ENCODE measurements around the gene COPRS.

The COPRS gene

GRCh38 chr17:31807846-31808245, 51.2 kb downstream of the COPRS start:
- H3K4me1 ChIP-seq (ENCODE audit: control insufficient read depth, insufficient read depth, low read length) = no peaks in the 10 kb centered on the region
- H3K36me3 ChIP-seq (ENCODE audit: control insufficient read depth, insufficient read depth, low read length) = no peaks in the 10 kb centered on the region
- H3K27ac ChIP-seq (ENCODE audit: low read depth, low read length) = no peak overlapping the region
- H3K9me3 ChIP-seq (ENCODE audit: control insufficient read depth, insufficient read depth, low read length) = no peaks in the 10 kb centered on the region
- no peak overlapping the region for H3K9ac ChIP-seq (ENCODE audit: low read depth, low read length)
- no peaks in the 10 kb centered on the region for H3K27me3 ChIP-seq (ENCODE audit: control insufficient read depth, insufficient read depth, low read length)
- H3K4me3 ChIP-seq (ENCODE audit: low read depth, low read length) = no peak overlapping the region

GRCh38 chr17:31806921-31807320, 52.1 kb downstream of the COPRS start:
- H3K27ac ChIP-seq (ENCODE audit: low read depth, low read length) = no peak overlapping the region
- no peak overlapping the region for H3K9ac ChIP-seq (ENCODE audit: low read depth, low read length)
- no peaks in the 10 kb centered on the region for H3K9me3 ChIP-seq (ENCODE audit: control insufficient read depth, insufficient read depth, low read length)
- H3K4me1 ChIP-seq (ENCODE audit: control insufficient read depth, insufficient read depth, low read length) = no peaks in the 10 kb centered on the region
- H3K27me3 ChIP-seq (ENCODE audit: control insufficient read depth, insufficient read depth, low read length) = no peaks in the 10 kb centered on the region
- H3K36me3 ChIP-seq (ENCODE audit: control insufficient read depth, insufficient read depth, low read length) = no peaks in the 10 kb centered on the region
- no peak overlapping the region for H3K4me3 ChIP-seq (ENCODE audit: low read depth, low read length)

GRCh38 chr17:31803494-31804213, 55.4 kb downstream of the COPRS start:
- no peaks in the 10 kb centered on the region for H3K9me3 ChIP-seq (ENCODE audit: control insufficient read depth, insufficient read depth, low read length)
- H3K4me1 ChIP-seq (ENCODE audit: control insufficient read depth, insufficient read depth, low read length) = no peaks in the 10 kb centered on the region
- H3K27ac ChIP-seq (ENCODE audit: low read depth, low read length) = peak overlapping the region; percentile 10
- no peaks in the 10 kb centered on the region for H3K36me3 ChIP-seq (ENCODE audit: control insufficient read depth, insufficient read depth, low read length)
- H3K9ac ChIP-seq (ENCODE audit: low read depth, low read length) = no peak overlapping the region
- no peaks in the 10 kb centered on the region for H3K27me3 ChIP-seq (ENCODE audit: control insufficient read depth, insufficient read depth, low read length)
- H3K4me3 ChIP-seq (ENCODE audit: low read depth, low read length) = no peak overlapping the region

GRCh38 chr17:31802502-31802901, 56.5 kb downstream of the COPRS start:
- Histone ChIP-seq H3K4me3 (ENCODE audit: low read depth, low read length) (no peak overlapping the region), H3K27ac (ENCODE audit: low read depth, low read length) (no peak overlapping the region), H3K36me3 (ENCODE audit: control insufficient read depth, insufficient read depth, low read length) (no peaks in the 10 kb centered on the region), H3K4me1 (ENCODE audit: control insufficient read depth, insufficient read depth, low read length) (no peaks in the 10 kb centered on the region), H3K27me3 (ENCODE audit: control insufficient read depth, insufficient read depth, low read length) (no peaks in the 10 kb centered on the region), H3K9me3 (ENCODE audit: control insufficient read depth, insufficient read depth, low read length) (no peaks in the 10 kb centered on the region), H3K9ac (ENCODE audit: low read depth, low read length) (no peak overlapping the region)

Measured in HUES48 (cell line).